CD4-positive, alpha-beta T cell (primary cell): ENCODE results near the gene IL2RG. TPM values are rescaled to one million over a fixed set of nuclear protein-coding genes. Genes with fewer than 3 reads are reported as not detected.
A peak's percentile ranks its signal among the peaks of the same experiment; 100 is the strongest.

ENCODE experiments used
- ATAC-seq: fragments of 200-7000 bp; cut with Tn5 transposase; one replicate; pipeline ENCODE4 v1.10.0; 2022; ENCODE audit warnings: mild to moderate bottlenecking; ENCODE audit not compliant: poor library complexity
- CTCF ChIA-PET: fragments of 350-600 bp; sonication (Branson Sonifier 250); formaldehyde crosslinking; loops from one replicate; lab custom pipeline; 2021; ENCODE audit warnings: antibody characterized with exemption, inconsistent platforms; lab: Charles Lee
- POLR2A ChIA-PET: fragments of 350-600 bp; sonication (Branson Sonifier 250); formaldehyde crosslinking; loops from one replicate; lab custom pipeline; 2021; ENCODE audit warnings: antibody characterized with exemption, inconsistent platforms; lab: Charles Lee
- DNase-seq, 14 experiments: peaks; one replicate each; pipeline ENCODE4 v3.0.0-alpha.2; 2013 to 2020; ENCODE audit warnings: mixed read lengths in 2 of 14
- H3K27ac ChIP-seq, 2 donors: one replicate each; pipeline versions ENCODE4 v1.5.1 to v1.7.0; 2013; ENCODE audit warnings: low read length in 2 of 2, low read depth in 1 of 2, mild to moderate bottlenecking in 1 of 2
- H3K27me3 ChIP-seq, 2 experiments: 1 replicate in 1 of 2; 2 replicates in 1 of 2; pipeline versions ENCODE4 v1.6.1 to v1.7.0; 2013; ENCODE audit warnings: low read length in 2 of 2, control low read depth in 1 of 2, mild to moderate bottlenecking in 1 of 2, moderate library complexity in 1 of 2; ENCODE audit not compliant: insufficient read depth in 2 of 2, control insufficient read depth in 1 of 2
- H3K36me3 ChIP-seq: one replicate; pipeline ENCODE4 v1.6.1; 2013; ENCODE audit warnings: low read length, control low read depth; ENCODE audit not compliant: insufficient read depth
- H3K4me1 ChIP-seq: one replicate; pipeline ENCODE4 v1.6.1; 2013; ENCODE audit warnings: low read length, control low read depth; ENCODE audit not compliant: insufficient read depth
- H3K4me3 ChIP-seq: one replicate; pipeline ENCODE4 v1.5.1; 2013; ENCODE audit warnings: mild to moderate bottlenecking, low read length, moderate library complexity
- H3K9me3 ChIP-seq, 2 experiments: 1 replicate in 1 of 2; 2 replicates in 1 of 2; pipeline versions ENCODE4 v1.6.1 to v1.7.0; 2013; ENCODE audit warnings: low read length in 2 of 2, mild to moderate bottlenecking in 2 of 2, control low read depth in 1 of 2, moderate library complexity in 1 of 2; ENCODE audit not compliant: control insufficient read depth in 1 of 2, insufficient read depth in 1 of 2
- H3K27ac Mint-ChIP-seq: one replicate; pipeline ENCODE4 v1.8.0; 2020; ENCODE audit warnings: mixed read lengths
- H3K27me3 Mint-ChIP-seq: one replicate; pipeline ENCODE4 v1.8.0; 2021; ENCODE audit warnings: mixed read lengths
- H3K36me3 Mint-ChIP-seq: one replicate; pipeline ENCODE4 v1.8.0; 2021; ENCODE audit warnings: low read depth, mixed read lengths
- H3K4me1 Mint-ChIP-seq: one replicate; pipeline ENCODE4 v1.8.0; 2021; ENCODE audit warnings: low read depth, mixed read lengths
- H3K4me3 Mint-ChIP-seq: one replicate; pipeline ENCODE4 v1.8.0; 2020; ENCODE audit warnings: mild to moderate bottlenecking, mixed read lengths
- H3K9me3 Mint-ChIP-seq: one replicate; pipeline ENCODE4 v1.8.0; 2020; ENCODE audit warnings: mixed read lengths
- CTCF ChIP-seq: fragments of 200-600 bp; IDR thresholded peaks from one replicate; pipeline ENCODE4 v1.8.0; 2022; ENCODE audit warnings: antibody characterized with exemption, mild to moderate bottlenecking
- intact Hi-C, 2 experiments: fragments of 100-400 bp; cut with DNase I in 1 of 2; cut with micrococcal nuclease in 1 of 2; formaldehyde crosslinking; loops; one replicate each; pipeline versions ENCODE4 v1.15.1 to v1.9.0; 2023 to 2025; cut with DNase I, micrococcal nuclease
- polyA plus RNA-seq, 2 donors: library from polyadenylated mRNA; unstranded; fragments of 120-200 nt; gene quantifications; one replicate each; pipeline ENCODE4 v1.2.1, GENCODE V29; 2013
- total RNA-seq, 174 experiments: library from RNA in 2 of 174; stranded (reverse) in 2 of 174; gene quantifications; one replicate each; pipeline ENCODE4 v1.2.3 and lab custom pipeline; 2021 to 2026

Gene IL2RG
- 100 to 1,000 TPM; 213 to 225 TPM for total RNA-seq
- 486 TPM for polyA plus RNA-seq (2013, experiment 1 of 2)
- 534 TPM for polyA plus RNA-seq (2013, experiment 2 of 2)
- 9.8 to 81.1 (median 31.0) reads per million in 172 experiments for total RNA-seq (lab: John Stamatoyannopoulos, UW)

DNA sequence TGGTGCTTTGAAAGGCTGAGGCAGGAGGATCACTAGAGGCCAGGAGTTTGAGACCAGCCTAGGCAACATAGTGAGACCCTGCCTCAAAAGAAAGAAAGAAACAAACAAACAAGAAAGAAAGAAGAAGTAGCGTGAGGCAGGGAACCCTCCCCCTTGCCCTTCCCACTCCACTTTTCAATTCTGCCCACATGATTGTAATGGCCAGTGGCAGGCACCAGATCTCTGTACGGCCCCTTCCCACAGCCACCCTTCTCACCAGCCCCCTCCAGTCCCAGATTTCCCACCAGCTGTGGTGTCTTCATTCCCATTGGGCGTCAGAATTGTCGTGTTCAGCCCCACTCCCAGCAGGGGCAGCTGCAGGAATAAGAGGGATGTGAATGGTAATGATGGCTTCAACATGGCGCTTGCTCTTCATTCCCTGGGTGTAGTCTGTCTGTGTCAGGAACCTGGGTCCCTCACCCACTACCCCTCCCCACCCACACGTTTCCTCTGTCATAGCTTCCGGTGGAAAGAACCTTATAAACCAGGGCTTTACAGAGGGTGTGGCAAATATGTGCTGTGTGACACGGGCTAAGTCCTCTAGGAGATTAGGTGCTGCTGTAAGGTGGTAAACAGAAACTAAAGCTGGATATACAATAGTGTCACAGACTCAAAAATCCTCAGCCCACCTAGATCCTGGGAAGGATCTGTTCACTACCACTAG, at the start of gene IL2RG:
Gene IL2RG, minus strand, starts transcription at position 437 of the 703 bp plus-strand sequence. Its CDS starts 38 bp downstream, at position 399.
- Mint-ChIP-seq H3K9me3 (no peaks in the 10 kb centered on the region), H3K27ac (peak within 1 kb of the TSS; percentile 99), H3K36me3 (peaks cover 58% of the 10 kb centered on the region), H3K4me1 (peaks cover 51% of the 10 kb centered on the region), H3K27me3 (no peaks in the 10 kb centered on the region), H3K4me3 (peak within 1 kb of the TSS; percentile 98)
- peak; percentile 81 for ATAC-seq
- intact Hi-C loops = loop anchor here (1.0 to 5.0 kb wide), 3 partner anchors 10 to 421 kb away; partner anchors contain the start of genes OGT (in 1 of the 2) and TAF1 (in 1 of the 2)
- H3K27me3 ChIP-seq = no peaks in the 10 kb centered on the region
- DNase-seq = peak; percentile 56 to 94 (median 70)
- TF ChIP-seq CTCF = no peak
- H3K4me1 ChIP-seq = peaks cover 56% of the 10 kb centered on the region
- POLR2A ChIA-PET = interaction anchor here (1.0 to 4.3 kb wide), 16 partner anchors 9 to 422 kb away, joined by 3 to 106 read pairs (median 12); partner anchors contain the start of genes FOXO4, MED12, NONO and OGT
- H3K27ac ChIP-seq = peak within 1 kb of the TSS; percentile 96 to 99
- H3K9me3 ChIP-seq = no peaks in the 10 kb centered on the region
- peak within 1 kb of the TSS; percentile 93 for H3K4me3 ChIP-seq
- H3K36me3 ChIP-seq = peaks cover 36% of the 10 kb centered on the region
- CTCF ChIA-PET = interaction anchor here (1.4 to 4.1 kb wide), 3 partner anchors 9 to 18 kb away, joined by 3 to 23 read pairs (median 22); no protein-coding TSS in a partner anchor

GRCh38 chrX:71160475-71160874, 49.1 kb upstream of the IL2RG start:
- H3K4me1 Mint-ChIP-seq = peaks cover 11% of the 10 kb centered on the region
- H3K4me1 ChIP-seq = peaks cover 7% of the 10 kb centered on the region
- H3K36me3 Mint-ChIP-seq = peaks cover 21% of the 10 kb centered on the region
- no peaks in the 10 kb centered on the region for H3K27me3 Mint-ChIP-seq
- H3K27me3 ChIP-seq = no peaks in the 10 kb centered on the region
- no peak for ATAC-seq
- no peaks in the 10 kb centered on the region for H3K9me3 Mint-ChIP-seq
- no peak overlapping the region for H3K27ac Mint-ChIP-seq
- ChIA-PET POLR2A (no interaction called here), CTCF (no interaction called here)
- intact Hi-C loops = no loop called here
- H3K9me3 ChIP-seq = no peaks in the 10 kb centered on the region
- DNase-seq = no peak
- no peak overlapping the region for H3K4me3 ChIP-seq
- no peak overlapping the region for H3K4me3 Mint-ChIP-seq
- no peak overlapping the region for H3K27ac ChIP-seq
- TF ChIP-seq CTCF = no peak
- peaks cover 7% of the 10 kb centered on the region for H3K36me3 ChIP-seq

- Histone ChIP-seq H3K27me3 (no peaks in the 10 kb centered on the region), H3K4me3 (no peak overlapping the region), H3K4me1 (peaks cover 7% of the 10 kb centered on the region), H3K9me3 (no peaks in the 10 kb centered on the region), H3K36me3 (peaks cover 9% of the 10 kb centered on the region), H3K27ac (no peak overlapping the region)
- Mint-ChIP-seq H3K4me1 (peaks cover 11% of the 10 kb centered on the region), H3K9me3 (no peaks in the 10 kb centered on the region), H3K4me3 (no peak overlapping the region), H3K36me3 (peaks cover 18% of the 10 kb centered on the region), H3K27ac (peak overlapping the region; percentile 19), H3K27me3 (no peaks in the 10 kb centered on the region)
- intact Hi-C loops = no loop called here
- peak in 2 of 14 experiments; percentile 22 to 35 for DNase-seq
- TF ChIP-seq CTCF = no peak
- CTCF ChIA-PET = no interaction called here
- ATAC-seq = peak; percentile 69
- POLR2A ChIA-PET = no interaction called here
Observed at GRCh38 chrX:71159335-71159734, 48.0 kb upstream of the IL2RG start.
